ENCODE measurements around the gene TRABD2B. TPM values are rescaled to one million over a fixed set of nuclear protein-coding genes. Genes with fewer than 3 reads are reported as not detected.

The TRABD2B gene
- total RNA-seq, 1 donor: under 0.01 TPM

DNA sequence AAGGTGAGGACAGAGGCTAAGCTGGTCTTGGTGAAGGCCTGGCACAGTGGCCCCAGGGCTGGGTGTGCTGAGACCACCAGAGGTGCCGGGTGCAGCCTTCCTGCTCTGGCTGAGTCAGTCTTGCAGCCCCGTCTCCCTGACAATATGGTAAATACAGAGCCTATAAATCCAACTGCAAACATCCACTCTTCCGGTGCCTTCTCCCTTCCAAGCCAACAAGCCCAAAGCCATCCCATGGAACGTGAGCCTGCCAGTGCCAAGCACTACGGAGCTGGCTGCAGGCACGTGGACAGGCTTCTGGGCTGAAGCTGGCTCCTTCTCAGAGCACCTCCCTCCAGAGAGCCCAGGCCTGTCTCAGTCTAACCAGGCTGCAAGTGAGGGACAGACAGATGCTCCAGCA, 70.0 kb downstream of the TRABD2B start:
- H3K27ac ChIP-seq (ENCODE audit: low read depth, low read length): no peak overlapping the region
- no peak for DNase-seq (ENCODE audit: insufficient read length, low spot score, missing footprints)
- H3K36me3 ChIP-seq (ENCODE audit: insufficient read depth, low read length): no peaks in the 10 kb centered on the region
- H3K9me3 ChIP-seq (ENCODE audit: low read depth, low read length): no peaks in the 10 kb centered on the region
- no peak overlapping the region for H2AFZ ChIP-seq (ENCODE audit: low read length)
- no peaks in the 10 kb centered on the region for H3K27me3 ChIP-seq (ENCODE audit: insufficient read depth, low read length)
- no peaks in the 10 kb centered on the region for H3K79me2 ChIP-seq (ENCODE audit: insufficient read depth, low read length)
- no peaks in the 10 kb centered on the region for H3K4me1 ChIP-seq (ENCODE audit: insufficient read depth, low read length)
- no peak overlapping the region for H3K4me2 ChIP-seq (ENCODE audit: insufficient read depth, low read length)
- TF ChIP-seq, protein P1, sequence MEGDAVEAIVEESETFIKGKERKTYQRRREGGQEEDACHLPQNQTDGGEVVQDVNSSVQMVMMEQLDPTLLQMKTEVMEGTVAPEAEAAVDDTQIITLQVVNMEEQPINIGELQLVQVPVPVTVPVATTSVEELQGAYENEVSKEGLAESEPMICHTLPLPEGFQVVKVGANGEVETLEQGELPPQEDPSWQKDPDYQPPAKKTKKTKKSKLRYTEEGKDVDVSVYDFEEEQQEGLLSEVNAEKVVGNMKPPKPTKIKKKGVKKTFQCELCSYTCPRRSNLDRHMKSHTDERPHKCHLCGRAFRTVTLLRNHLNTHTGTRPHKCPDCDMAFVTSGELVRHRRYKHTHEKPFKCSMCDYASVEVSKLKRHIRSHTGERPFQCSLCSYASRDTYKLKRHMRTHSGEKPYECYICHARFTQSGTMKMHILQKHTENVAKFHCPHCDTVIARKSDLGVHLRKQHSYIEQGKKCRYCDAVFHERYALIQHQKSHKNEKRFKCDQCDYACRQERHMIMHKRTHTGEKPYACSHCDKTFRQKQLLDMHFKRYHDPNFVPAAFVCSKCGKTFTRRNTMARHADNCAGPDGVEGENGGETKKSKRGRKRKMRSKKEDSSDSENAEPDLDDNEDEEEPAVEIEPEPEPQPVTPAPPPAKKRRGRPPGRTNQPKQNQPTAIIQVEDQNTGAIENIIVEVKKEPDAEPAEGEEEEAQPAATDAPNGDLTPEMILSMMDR (IDR thresholded peaks at IDR 0.05; ENCODE audit: extremely low read depth, low read depth, low read length): no peak
- no peak overlapping the region for H3K4me3 ChIP-seq (ENCODE audit: insufficient read depth, low read length)
- H4K20me1 ChIP-seq (ENCODE audit: insufficient read depth, low read length): no peaks in the 10 kb centered on the region

DNA sequence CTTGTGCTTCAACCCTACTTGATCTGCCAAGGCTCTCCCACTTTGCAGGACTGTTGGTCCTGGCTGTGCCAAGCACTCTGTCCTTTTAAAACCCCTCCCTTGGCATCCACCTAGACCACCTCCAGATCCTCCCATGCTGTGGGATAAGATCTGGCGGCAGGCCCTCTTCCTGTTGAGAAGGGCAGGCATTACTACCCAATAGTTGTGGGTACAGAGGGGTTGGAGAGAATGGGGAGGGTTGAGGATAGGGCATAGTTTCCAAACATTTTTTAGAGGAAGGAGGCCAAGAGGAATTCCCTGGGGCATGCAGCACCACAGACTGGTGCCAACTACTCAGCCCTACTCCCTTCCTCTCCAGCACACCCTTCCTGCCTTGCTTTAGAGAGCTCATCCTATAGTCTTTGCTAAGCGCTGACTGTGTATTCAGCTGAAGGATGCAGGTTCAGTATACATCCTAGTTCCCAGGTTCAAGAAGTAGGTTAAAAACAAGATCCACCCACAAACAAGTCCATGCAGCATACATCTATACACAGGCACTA, 70.7 kb downstream of the TRABD2B start:
- DNase-seq (ENCODE audit: insufficient read length, low spot score, missing footprints): no peak
- Histone ChIP-seq H4K20me1 (ENCODE audit: insufficient read depth, low read length) (no peaks in the 10 kb centered on the region), H3K36me3 (ENCODE audit: insufficient read depth, low read length) (no peaks in the 10 kb centered on the region), H3K27ac (ENCODE audit: low read depth, low read length) (no peak overlapping the region), H3K4me3 (ENCODE audit: insufficient read depth, low read length) (no peak overlapping the region), H3K27me3 (ENCODE audit: insufficient read depth, low read length) (no peaks in the 10 kb centered on the region), H3K4me1 (ENCODE audit: insufficient read depth, low read length) (no peaks in the 10 kb centered on the region), H2AFZ (ENCODE audit: low read length) (no peak overlapping the region), H3K79me2 (ENCODE audit: insufficient read depth, low read length) (no peaks in the 10 kb centered on the region), H3K4me2 (ENCODE audit: insufficient read depth, low read length) (no peak overlapping the region), H3K9me3 (ENCODE audit: low read depth, low read length) (no peaks in the 10 kb centered on the region)
- TF ChIP-seq, protein P1 (IDR thresholded peaks at IDR 0.05; ENCODE audit: extremely low read depth, low read depth, low read length): no peak

DNA sequence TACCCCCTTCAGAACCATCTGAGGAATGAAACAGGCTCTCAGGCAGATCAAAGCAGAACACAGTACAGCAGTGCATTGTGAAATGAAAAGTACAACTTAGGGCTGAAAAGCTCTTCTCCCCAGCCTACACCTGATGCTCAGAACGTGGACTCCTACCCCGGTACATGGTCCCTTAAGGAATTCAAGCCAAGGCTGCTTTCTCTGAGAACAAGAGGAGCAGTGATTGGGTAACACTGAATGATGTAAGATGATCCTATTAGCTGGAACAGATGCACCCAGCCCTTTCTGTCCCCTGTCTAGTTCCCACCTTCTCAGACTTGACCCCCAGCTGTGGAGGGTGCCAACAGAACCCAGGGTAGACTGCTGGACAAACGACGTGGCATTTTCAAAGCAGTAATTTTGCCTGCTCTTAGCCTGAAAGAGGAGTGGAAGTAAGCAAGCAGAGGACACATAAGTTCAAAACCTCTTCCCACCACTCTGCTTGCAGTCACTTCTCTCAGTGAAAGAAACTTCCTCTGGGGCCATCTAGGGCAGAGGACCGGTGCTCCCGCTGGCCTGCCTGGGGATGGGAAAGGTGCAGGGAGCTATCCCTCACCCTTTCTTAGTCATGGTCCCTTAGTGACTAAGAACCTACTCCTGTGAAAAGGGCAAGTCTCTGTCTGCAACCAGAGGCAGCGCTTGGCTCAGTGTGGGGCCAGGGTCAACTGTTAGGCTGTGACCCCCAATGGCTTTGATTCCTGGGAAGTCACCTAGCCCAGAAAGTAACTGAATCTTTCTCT, 72.7 kb downstream of the TRABD2B start:
- TF ChIP-seq, protein P1 (IDR thresholded peaks at IDR 0.05; ENCODE audit: extremely low read depth, low read depth, low read length): no peak
- H3K36me3 ChIP-seq (ENCODE audit: insufficient read depth, low read length): no peaks in the 10 kb centered on the region
- H3K4me2 ChIP-seq (ENCODE audit: insufficient read depth, low read length): no peak overlapping the region
- no peak for DNase-seq (ENCODE audit: insufficient read length, low spot score, missing footprints)
- H3K4me1 ChIP-seq (ENCODE audit: insufficient read depth, low read length): no peaks in the 10 kb centered on the region
- H4K20me1 ChIP-seq (ENCODE audit: insufficient read depth, low read length): no peaks in the 10 kb centered on the region
- no peak overlapping the region for H2AFZ ChIP-seq (ENCODE audit: low read length)
- no peaks in the 10 kb centered on the region for H3K9me3 ChIP-seq (ENCODE audit: low read depth, low read length)
- H3K79me2 ChIP-seq (ENCODE audit: insufficient read depth, low read length): no peaks in the 10 kb centered on the region
- no peaks in the 10 kb centered on the region for H3K27me3 ChIP-seq (ENCODE audit: insufficient read depth, low read length)
- no peak overlapping the region for H3K27ac ChIP-seq (ENCODE audit: low read depth, low read length)
- no peak overlapping the region for H3K4me3 ChIP-seq (ENCODE audit: insufficient read depth, low read length)

DNA sequence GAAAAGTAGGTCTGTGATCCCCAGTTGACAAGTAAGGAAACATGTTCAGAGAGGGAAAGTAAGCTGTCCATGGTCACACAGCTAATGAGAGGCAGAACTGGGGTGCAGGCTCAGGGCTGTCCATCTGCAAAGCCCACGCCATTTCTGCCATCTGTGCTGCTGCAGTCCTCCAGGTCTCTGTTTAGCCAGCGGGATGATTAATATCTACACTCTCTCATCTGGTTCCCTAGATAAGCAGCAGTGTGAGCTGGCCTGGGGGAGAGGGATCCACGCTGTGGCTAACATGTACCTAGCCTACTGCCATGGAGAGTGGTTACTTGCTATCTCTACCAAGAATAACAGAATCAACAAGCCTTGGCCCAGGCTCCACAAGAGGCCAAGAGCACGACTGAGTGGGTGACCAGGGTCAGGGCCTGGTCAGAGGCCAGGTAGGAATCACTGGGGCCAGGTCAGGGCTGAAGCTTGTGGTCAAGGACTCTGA, 75.2 kb downstream of the TRABD2B start:
- no peaks in the 10 kb centered on the region for H4K20me1 ChIP-seq (ENCODE audit: insufficient read depth, low read length)
- no peak overlapping the region for H2AFZ ChIP-seq (ENCODE audit: low read length)
- no peak overlapping the region for H3K4me3 ChIP-seq (ENCODE audit: insufficient read depth, low read length)
- TF ChIP-seq, protein P1 (IDR thresholded peaks at IDR 0.05; ENCODE audit: extremely low read depth, low read depth, low read length): no peak
- H3K4me1 ChIP-seq (ENCODE audit: insufficient read depth, low read length): no peaks in the 10 kb centered on the region
- H3K27me3 ChIP-seq (ENCODE audit: insufficient read depth, low read length): no peaks in the 10 kb centered on the region
- H3K36me3 ChIP-seq (ENCODE audit: insufficient read depth, low read length): no peaks in the 10 kb centered on the region
- H3K79me2 ChIP-seq (ENCODE audit: insufficient read depth, low read length): no peaks in the 10 kb centered on the region
- H3K9me3 ChIP-seq (ENCODE audit: low read depth, low read length): no peaks in the 10 kb centered on the region
- H3K4me2 ChIP-seq (ENCODE audit: insufficient read depth, low read length): no peak overlapping the region
- no peak overlapping the region for H3K27ac ChIP-seq (ENCODE audit: low read depth, low read length)
- no peak for DNase-seq (ENCODE audit: insufficient read length, low spot score, missing footprints)

Data from osteoblast (primary cell).